Stimulated activated CD8-positive, alpha-beta memory T cell treated with anti-CD3 and anti-CD28 coated beads, Interleukin-15, amount 100 ng/mL, for 4 hours (primary cell): ENCODE results near the gene SYT7.

Source experiments
- DNase-seq, 2 donors: peaks; one replicate each; pipeline ENCODE4 v3.0.0-alpha.2; 2020; ENCODE audit warnings: low read depth in 2 of 2

SYT7 gene

GRCh38 chr11:61518032-61518795, 62.7 kb downstream of the SYT7 start:
- no peak for DNase-seq

DNA sequence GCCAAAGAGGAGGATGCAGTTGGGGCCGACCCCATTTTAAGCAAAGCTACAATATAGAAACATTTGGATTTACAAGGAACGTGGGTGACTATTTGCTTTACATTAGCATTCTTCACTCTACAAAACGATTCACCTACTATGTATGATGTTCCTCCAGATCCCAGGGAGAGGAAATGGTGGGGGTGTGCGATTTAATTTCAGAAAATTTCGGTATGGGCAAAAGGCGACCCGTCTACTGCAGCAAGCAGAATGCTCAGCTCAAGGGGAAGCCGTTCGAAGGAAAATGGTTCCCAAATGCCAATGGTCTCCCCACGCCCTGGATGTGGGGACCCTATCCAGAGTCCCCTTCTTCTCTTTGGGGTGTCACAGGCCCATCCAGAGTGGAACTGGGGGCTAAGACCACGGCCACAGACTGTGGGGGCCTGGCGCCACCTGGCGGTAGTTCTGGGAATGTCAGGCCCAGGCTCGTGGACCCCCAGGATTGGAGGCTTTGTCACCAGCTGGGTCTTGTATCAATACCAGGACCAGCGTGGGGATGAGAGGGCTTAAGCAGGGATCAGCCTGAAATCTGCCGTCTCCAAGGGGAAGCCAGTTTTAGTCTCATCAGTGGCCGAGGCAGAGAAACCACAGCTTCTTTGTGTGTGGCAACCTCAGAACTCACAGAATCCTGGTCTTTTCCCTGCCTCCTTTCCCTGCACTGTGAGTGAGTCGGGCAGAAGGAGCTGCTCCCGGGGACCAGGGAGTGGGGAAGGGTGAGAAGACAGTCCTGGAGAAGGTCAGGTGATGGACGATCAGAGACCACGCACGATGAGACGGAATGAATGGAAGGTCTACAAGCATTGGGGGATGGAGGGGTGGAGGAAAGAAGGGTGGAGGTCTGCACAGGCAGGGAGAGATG, 64.0 kb downstream of the SYT7 start:
- peak; percentile 14 to 26 for DNase-seq

GRCh38 chr11:61516191-61516590, 64.7 kb downstream of the SYT7 start:
- no peak for DNase-seq

GRCh38 chr11:61515686-61516085, 65.2 kb downstream of the SYT7 start:
- no peak for DNase-seq

DNA sequence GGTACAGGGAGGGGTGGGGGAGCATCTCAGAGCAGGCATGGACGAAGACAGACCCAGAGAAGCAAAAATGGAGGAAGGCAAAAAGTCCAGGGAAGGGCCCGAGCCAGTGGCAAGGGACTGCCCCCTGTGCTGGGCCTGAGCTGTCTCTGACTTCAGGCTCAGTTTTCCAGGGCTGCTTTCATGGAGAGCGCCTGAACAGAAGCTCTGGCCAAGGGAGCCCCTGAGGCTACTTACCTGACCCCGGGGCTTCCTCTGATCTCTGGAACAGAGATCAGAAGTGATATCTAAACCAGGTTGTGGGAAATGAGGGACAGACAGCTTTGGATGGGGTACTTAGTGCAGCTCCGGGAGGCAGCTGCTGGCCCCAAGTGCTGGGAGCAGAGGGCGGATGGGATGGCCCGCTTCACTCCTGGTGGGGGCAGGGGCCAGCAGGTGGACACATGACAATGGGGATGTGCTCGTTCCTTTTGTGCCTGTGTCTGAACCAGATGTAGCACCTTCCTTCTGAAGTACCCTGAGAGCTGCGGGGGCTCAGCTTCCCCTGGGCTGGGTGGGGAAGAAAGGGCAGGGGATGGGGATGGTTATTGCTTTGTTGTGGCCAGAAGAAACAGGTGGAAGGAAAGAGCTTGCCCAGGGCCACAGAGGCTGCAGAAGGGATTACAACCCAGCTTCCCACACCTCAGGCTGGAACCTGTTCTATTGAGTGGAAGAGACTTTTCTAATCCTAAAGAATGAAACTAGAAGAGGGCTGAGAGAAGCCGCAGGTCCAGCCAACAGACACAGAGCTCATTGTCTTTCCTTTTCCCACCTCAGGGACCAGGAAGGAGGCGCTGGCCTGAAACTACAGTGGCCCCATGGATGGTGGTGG, 66.6 kb downstream of the SYT7 start:
- DNase-seq, result no peak

GRCh38 chr11:61513143-61513765, 67.6 kb downstream of the SYT7 start:
- no peak for DNase-seq

GRCh38 chr11:61512435-61512834, 68.4 kb downstream of the SYT7 start:
- DNase-seq, result no peak

DNA sequence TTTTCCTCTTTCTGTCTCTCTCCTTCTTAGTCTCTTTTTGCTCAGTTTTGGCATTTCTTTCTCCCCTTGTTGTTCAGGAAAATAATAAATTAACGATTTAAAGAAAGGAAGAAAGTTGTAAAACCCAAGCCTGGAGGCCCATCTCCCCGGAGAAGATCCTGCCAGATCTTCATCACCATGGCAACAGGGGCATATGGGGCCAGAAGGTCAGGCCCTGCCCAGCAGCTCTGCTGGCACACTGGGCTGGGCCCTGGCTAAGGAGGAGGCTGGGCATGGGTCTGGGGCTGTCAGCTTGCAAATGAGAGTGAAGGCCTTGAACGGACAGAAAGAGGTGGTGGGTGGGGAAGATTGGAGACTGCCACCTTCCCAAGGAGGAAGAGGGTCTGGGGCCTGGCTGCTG, 69.5 kb downstream of the SYT7 start:
- DNase-seq, result no peak

- DNase-seq, result no peak
These were observed 69.9 kb downstream of the SYT7 start for GRCh38 chr11:61510974-61511373.

DNA sequence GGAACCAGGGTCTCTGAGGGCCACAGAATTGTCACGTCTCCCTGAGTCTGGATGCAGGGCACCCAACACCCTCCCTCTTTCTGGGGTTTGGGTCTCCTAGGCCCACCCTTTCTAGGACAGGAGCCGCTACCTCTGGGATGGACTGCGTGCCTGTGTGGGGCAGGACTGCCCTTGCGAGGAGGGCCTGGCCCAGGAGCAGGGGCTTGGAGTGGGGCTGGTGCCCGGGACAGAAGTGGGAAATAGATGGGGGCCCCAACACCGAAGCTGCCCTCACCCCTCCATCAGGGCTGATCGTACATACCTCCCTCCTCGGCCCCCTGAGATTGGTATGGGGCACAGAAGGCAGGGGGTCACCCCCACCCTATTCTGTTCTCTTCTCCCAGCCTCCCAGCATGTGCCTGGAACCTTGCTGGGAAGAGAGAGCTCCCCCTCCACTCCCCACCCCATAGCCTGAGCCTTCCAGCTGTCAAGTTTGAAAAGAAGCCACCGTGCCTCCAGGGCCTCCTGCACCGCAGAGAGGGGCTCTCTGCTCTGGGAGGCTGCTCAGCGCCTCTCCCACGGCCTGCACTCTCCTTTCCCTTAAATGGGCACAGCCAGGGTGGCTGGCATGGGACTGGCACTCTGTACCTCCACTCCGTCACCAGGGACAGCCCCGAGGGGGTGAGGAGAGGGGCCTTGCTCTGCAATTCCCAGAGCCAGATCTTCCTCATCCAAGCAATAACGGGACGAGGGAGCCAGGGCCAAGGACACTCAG, 70.5 kb downstream of the SYT7 start:
- DNase-seq, result no peak

DNA sequence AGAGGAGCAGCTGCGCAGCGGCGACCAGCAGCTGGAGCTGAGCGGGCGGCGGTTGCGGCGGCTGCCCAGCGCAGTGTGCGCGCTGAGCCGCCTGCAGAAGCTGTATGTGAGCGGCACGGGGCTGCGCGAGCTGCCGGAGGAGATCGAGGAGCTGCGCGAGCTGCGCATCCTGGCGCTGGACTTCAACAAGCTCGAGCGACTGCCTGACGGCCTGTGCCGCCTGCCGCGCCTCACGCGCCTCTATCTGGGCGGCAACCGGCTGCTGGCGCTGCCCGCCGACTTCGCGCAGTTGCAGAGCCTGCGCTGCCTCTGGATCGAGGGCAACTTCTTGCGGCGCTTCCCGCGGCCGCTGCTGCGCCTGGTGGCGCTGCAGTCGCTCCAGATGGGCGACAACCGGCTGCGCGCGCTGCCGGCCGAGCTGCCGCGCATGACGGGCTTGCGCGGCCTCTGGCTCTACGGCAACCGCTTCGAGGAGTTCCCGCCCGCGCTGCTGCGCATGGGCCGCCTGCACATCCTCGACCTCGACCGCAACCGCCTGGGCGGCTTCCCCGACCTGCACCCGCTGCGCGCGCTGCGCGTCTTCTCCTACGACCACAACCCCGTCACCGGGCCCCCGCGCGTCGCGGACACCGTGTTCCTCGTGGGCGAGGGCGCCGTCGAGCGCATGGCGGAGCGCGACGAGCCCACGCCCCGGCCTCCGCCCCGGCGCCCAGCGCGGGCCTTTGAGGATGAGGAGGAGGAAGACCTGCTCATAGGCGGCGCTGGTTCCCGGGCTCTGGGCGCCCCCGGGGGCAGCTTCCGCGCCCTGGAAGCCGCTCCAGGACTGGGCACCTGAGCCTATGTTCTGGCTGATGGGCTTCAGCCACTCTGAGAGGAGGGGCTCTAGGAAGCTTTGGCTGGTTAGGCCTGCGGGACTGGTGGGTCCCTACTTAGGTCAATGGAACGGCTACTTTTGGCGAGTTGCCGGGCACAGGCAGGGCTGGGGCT, 71.5 kb downstream of the SYT7 start:
- peak in 1 of 2 donors; percentile 21 for DNase-seq

DNA sequence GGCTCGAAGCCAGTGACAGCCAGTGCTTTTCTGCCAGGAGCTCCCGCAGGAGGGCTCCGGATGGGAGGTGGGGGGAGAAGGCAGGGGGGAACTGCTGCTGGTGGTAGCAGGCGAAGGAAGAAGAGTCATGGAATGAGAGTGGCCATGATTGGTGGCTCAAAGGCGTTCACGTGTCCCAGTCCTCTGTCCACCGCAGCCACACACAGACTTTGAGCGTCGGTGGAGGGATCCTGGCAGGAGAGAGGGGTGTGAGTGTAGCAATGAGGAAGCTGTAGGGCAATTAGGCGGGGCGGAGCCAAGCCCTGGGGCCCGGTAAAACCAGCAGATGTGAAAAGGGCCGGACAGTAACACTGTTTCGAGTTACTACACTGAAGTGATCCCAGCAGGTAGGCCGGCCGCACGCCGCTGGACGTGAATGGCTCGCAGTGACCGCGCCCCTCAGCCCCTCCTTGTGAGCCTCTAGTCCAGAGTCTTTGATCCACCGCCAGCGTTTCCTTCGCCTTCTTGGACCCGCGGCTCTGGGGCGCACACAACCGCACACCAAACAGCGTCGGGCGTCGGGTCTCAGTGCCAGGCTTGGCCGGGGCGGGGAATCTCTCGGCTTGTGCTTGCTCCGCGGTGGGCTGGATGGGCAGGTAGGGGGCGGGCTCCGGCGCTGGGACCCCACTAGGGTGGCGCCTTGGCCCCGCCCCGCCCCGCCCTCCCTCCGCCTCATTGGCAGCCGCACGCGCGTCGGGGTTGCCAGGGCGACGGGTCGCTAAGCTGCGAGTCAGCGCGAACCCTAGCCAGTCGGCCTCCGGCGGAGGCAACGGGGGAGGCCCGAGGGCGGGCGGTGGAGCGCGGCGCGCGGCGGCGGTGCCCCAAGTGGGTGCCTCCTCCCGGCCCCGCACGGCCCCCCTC, 72.7 kb downstream of the SYT7 start, which contains the start of gene LRRC10B:
LRRC10B (plus strand) TSS at position 788 of the 900 bp plus-strand sequence. CDS start 250 bp downstream, outside the sequence.
- DNase-seq, result no peak

DNA sequence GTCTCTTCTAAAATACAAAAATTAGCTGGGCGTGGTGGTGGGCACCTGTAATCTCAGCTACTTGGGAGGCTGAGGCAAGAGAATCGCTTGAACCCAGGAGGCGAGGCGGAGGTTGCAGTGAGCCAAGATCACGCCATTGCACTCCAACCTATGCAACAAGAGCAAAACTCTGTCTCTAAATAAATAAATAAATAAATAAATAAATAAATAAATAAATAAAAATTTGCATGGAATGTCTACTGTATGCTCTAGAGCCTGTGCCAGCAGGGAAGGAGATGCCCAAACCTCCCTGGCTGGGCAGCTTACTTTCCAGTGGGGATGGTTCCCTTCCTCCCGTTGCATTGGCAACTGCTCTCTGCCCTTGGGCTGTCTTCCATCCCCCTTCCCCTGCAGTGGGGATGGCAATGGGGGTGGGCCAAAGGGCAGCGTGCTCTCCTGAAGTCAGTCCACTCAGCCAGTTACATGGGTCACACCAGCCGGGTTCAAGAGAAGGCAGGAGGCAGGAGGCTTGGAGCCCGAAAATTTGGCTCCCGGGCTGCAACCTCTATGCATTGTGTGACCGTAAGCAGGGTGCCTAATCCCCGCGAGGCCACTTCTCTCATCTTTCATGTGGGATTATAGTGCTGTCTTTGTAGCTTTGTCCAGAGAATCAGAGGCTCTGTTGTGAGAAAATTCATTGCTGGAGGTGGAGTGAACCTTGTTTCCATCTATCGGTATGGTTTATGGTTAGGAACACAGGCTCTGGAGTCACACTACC, 73.7 kb downstream of the SYT7 start:
- DNase-seq, result no peak

DNA sequence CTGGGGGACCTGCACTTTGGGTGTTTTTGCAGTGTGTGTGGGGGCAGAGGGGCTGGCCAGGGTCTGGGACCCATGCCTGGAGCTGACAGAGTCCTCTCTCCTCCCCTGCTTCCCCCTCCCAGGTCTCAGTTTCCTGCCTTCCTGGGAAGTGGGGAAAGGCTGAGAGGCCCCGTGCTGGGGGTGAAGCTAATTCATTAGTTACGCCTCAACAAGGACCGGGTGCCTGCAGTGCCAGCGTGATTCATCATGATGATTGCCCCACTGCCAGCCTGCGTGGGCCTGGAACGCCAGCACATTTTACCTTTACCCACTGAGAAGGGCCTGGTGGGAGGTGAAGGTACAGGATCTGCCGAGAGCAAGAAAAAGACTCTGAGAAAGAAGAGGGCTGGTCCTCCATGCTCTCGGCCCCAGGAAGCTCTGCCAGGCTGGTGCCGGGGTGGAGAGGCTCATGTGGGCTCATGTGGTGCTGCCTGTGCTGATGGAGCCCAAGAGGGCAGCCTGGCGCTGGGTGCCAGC, 75.2 kb downstream of the SYT7 start:
- no peak for DNase-seq

DNA sequence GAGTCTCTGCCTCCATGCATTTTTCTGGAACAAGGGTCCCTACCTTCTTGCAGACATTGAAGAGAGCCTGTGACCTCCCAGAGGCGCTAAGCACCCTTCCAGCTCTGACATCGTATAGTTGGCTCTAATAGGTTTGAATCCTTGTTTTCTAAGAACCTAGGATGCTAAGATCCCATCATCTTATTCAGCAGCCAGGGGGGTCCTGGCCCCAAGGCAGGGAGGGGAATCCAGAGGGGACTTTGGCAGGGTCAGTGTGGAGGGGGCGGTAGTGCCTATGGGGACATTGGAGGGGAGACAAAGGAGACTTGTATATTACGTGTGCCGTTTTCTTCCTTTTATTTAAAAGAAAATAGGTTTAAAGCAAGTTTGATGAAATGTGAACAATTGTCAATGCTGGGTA, 75.8 kb downstream of the SYT7 start:
- no peak for DNase-seq

GRCh38 chr11:61503135-61503770, 77.6 kb downstream of the SYT7 start:
- DNase-seq, result no peak

GRCh38 chr11:61502522-61502921, 78.4 kb downstream of the SYT7 start:
- no peak for DNase-seq
